ENCODE results near the gene RBMS1.

The RBMS1 gene

GRCh38 chr2:160469621-160470204 is 23.9 kb downstream of the RBMS1 start:
- H3K27ac ChIP-seq (ENCODE audit: low read length): peak overlapping the region; percentile 52
- H3K4me3 ChIP-seq (ENCODE audit: low read depth in 1 of 2, low read length in 2 of 2): peak overlapping the region in 1 of 2 donors; percentile 23
- H3K27me3 ChIP-seq (ENCODE audit: low read depth, low read length): no peaks in the 10 kb centered on the region
- H3K9me3 ChIP-seq (ENCODE audit: control insufficient read depth in 1 of 2, low read length in 2 of 2): no peaks in the 10 kb centered on the region
- no peaks in the 10 kb centered on the region for H3K36me3 ChIP-seq (ENCODE audit: control insufficient read depth in 1 of 2, insufficient read depth in 2 of 2, low read length in 2 of 2)
- peaks cover 6 to 39% of the 10 kb centered on the region in 2 donors for H3K4me1 ChIP-seq (ENCODE audit: control insufficient read depth in 1 of 2, insufficient read depth in 2 of 2, low read length in 2 of 2)

- Histone ChIP-seq H3K4me3 (ENCODE audit: low read depth in 1 of 2, low read length in 2 of 2) (peak overlapping the region in 1 of 2 donors; percentile 23), H3K36me3 (ENCODE audit: control insufficient read depth in 1 of 2, insufficient read depth in 2 of 2, low read length in 2 of 2) (no peaks in the 10 kb centered on the region), H3K4me1 (ENCODE audit: control insufficient read depth in 1 of 2, insufficient read depth in 2 of 2, low read length in 2 of 2) (peaks cover 6 to 41% of the 10 kb centered on the region in 2 donors), H3K27ac (ENCODE audit: low read length) (peak overlapping the region; percentile 52), H3K9me3 (ENCODE audit: control insufficient read depth in 1 of 2, low read length in 2 of 2) (no peaks in the 10 kb centered on the region), H3K27me3 (ENCODE audit: low read depth, low read length) (no peaks in the 10 kb centered on the region)
These were observed 24.4 kb downstream of the RBMS1 start for GRCh38 chr2:160469164-160469563.

- Histone ChIP-seq H3K9me3 (ENCODE audit: control insufficient read depth in 1 of 2, low read length in 2 of 2) (no peaks in the 10 kb centered on the region), H3K4me3 (ENCODE audit: low read depth in 1 of 2, low read length in 2 of 2) (no peak overlapping the region), H3K27ac (ENCODE audit: low read length) (no peak overlapping the region), H3K4me1 (ENCODE audit: control insufficient read depth in 1 of 2, insufficient read depth in 2 of 2, low read length in 2 of 2) (peaks cover 6 to 36% of the 10 kb centered on the region in 2 donors), H3K36me3 (ENCODE audit: control insufficient read depth in 1 of 2, insufficient read depth in 2 of 2, low read length in 2 of 2) (no peaks in the 10 kb centered on the region), H3K27me3 (ENCODE audit: low read depth, low read length) (no peaks in the 10 kb centered on the region)
These were observed 26.5 kb downstream of the RBMS1 start for GRCh38 chr2:160467086-160467485.

GRCh38 chr2:160465406-160465805 is 28.2 kb downstream of the RBMS1 start:
- no peaks in the 10 kb centered on the region for H3K36me3 ChIP-seq (ENCODE audit: control insufficient read depth in 1 of 2, insufficient read depth in 2 of 2, low read length in 2 of 2)
- no peak overlapping the region for H3K27ac ChIP-seq (ENCODE audit: low read length)
- H3K4me3 ChIP-seq (ENCODE audit: low read depth in 1 of 2, low read length in 2 of 2): no peak overlapping the region
- no peaks in the 10 kb centered on the region for H3K27me3 ChIP-seq (ENCODE audit: low read depth, low read length)
- H3K9me3 ChIP-seq (ENCODE audit: control insufficient read depth in 1 of 2, low read length in 2 of 2): no peaks in the 10 kb centered on the region
- peaks cover 6 to 36% of the 10 kb centered on the region in 2 donors for H3K4me1 ChIP-seq (ENCODE audit: control insufficient read depth in 1 of 2, insufficient read depth in 2 of 2, low read length in 2 of 2)

- H3K9me3 ChIP-seq (ENCODE audit: control insufficient read depth in 1 of 2, low read length in 2 of 2): no peaks in the 10 kb centered on the region
- H3K27ac ChIP-seq (ENCODE audit: low read length): no peak overlapping the region
- H3K27me3 ChIP-seq (ENCODE audit: low read depth, low read length): no peaks in the 10 kb centered on the region
- no peaks in the 10 kb centered on the region for H3K36me3 ChIP-seq (ENCODE audit: control insufficient read depth in 1 of 2, insufficient read depth in 2 of 2, low read length in 2 of 2)
- no peak overlapping the region for H3K4me3 ChIP-seq (ENCODE audit: low read depth in 1 of 2, low read length in 2 of 2)
- H3K4me1 ChIP-seq (ENCODE audit: control insufficient read depth in 1 of 2, insufficient read depth in 2 of 2, low read length in 2 of 2): peaks cover 6 to 35% of the 10 kb centered on the region in 2 donors
These were observed 28.6 kb downstream of the RBMS1 start for GRCh38 chr2:160465002-160465401.

GRCh38 chr2:160464017-160464416 is 29.6 kb downstream of the RBMS1 start:
- Histone ChIP-seq H3K9me3 (ENCODE audit: control insufficient read depth in 1 of 2, low read length in 2 of 2) (no peaks in the 10 kb centered on the region), H3K4me3 (ENCODE audit: low read depth in 1 of 2, low read length in 2 of 2) (no peak overlapping the region), H3K27me3 (ENCODE audit: low read depth, low read length) (no peaks in the 10 kb centered on the region), H3K27ac (ENCODE audit: low read length) (no peak overlapping the region), H3K36me3 (ENCODE audit: control insufficient read depth in 1 of 2, insufficient read depth in 2 of 2, low read length in 2 of 2) (no peaks in the 10 kb centered on the region), H3K4me1 (ENCODE audit: control insufficient read depth in 1 of 2, insufficient read depth in 2 of 2, low read length in 2 of 2) (peaks cover 0 to 26% of the 10 kb centered on the region in 2 donors)

GRCh38 chr2:160463245-160463644 is 30.4 kb downstream of the RBMS1 start:
- no peaks in the 10 kb centered on the region for H3K9me3 ChIP-seq (ENCODE audit: control insufficient read depth in 1 of 2, low read length in 2 of 2)
- H3K4me1 ChIP-seq (ENCODE audit: control insufficient read depth in 1 of 2, insufficient read depth in 2 of 2, low read length in 2 of 2): peaks cover 0 to 22% of the 10 kb centered on the region in 2 donors
- H3K4me3 ChIP-seq (ENCODE audit: low read depth in 1 of 2, low read length in 2 of 2): no peak overlapping the region
- H3K36me3 ChIP-seq (ENCODE audit: control insufficient read depth in 1 of 2, insufficient read depth in 2 of 2, low read length in 2 of 2): no peaks in the 10 kb centered on the region
- no peak overlapping the region for H3K27ac ChIP-seq (ENCODE audit: low read length)
- no peaks in the 10 kb centered on the region for H3K27me3 ChIP-seq (ENCODE audit: low read depth, low read length)

GRCh38 chr2:160460333-160460731 is 33.3 kb downstream of the RBMS1 start:
- H3K27ac ChIP-seq (ENCODE audit: low read length): no peak overlapping the region
- H3K4me3 ChIP-seq (ENCODE audit: low read depth in 1 of 2, low read length in 2 of 2): no peak overlapping the region
- no peaks in the 10 kb centered on the region for H3K27me3 ChIP-seq (ENCODE audit: low read depth, low read length)
- peaks cover 0 to 30% of the 10 kb centered on the region in 2 donors for H3K4me1 ChIP-seq (ENCODE audit: control insufficient read depth in 1 of 2, insufficient read depth in 2 of 2, low read length in 2 of 2)
- no peaks in the 10 kb centered on the region for H3K36me3 ChIP-seq (ENCODE audit: control insufficient read depth in 1 of 2, insufficient read depth in 2 of 2, low read length in 2 of 2)
- H3K9me3 ChIP-seq (ENCODE audit: control insufficient read depth in 1 of 2, low read length in 2 of 2): no peaks in the 10 kb centered on the region

GRCh38 chr2:160459538-160460332 is 33.9 kb downstream of the RBMS1 start:
- Histone ChIP-seq H3K4me3 (ENCODE audit: low read depth in 1 of 2, low read length in 2 of 2) (no peak overlapping the region), H3K4me1 (ENCODE audit: control insufficient read depth in 1 of 2, insufficient read depth in 2 of 2, low read length in 2 of 2) (peaks cover 0 to 29% of the 10 kb centered on the region in 2 donors), H3K9me3 (ENCODE audit: control insufficient read depth in 1 of 2, low read length in 2 of 2) (no peaks in the 10 kb centered on the region), H3K27ac (ENCODE audit: low read length) (no peak overlapping the region), H3K27me3 (ENCODE audit: low read depth, low read length) (no peaks in the 10 kb centered on the region), H3K36me3 (ENCODE audit: control insufficient read depth in 1 of 2, insufficient read depth in 2 of 2, low read length in 2 of 2) (no peaks in the 10 kb centered on the region)

- H3K27ac ChIP-seq (ENCODE audit: low read length): no peak overlapping the region
- H3K4me1 ChIP-seq (ENCODE audit: control insufficient read depth in 1 of 2, insufficient read depth in 2 of 2, low read length in 2 of 2): peaks cover 0 to 24% of the 10 kb centered on the region in 2 donors
- H3K4me3 ChIP-seq (ENCODE audit: low read depth in 1 of 2, low read length in 2 of 2): no peak overlapping the region
- no peaks in the 10 kb centered on the region for H3K9me3 ChIP-seq (ENCODE audit: control insufficient read depth in 1 of 2, low read length in 2 of 2)
- no peaks in the 10 kb centered on the region for H3K27me3 ChIP-seq (ENCODE audit: low read depth, low read length)
- no peaks in the 10 kb centered on the region for H3K36me3 ChIP-seq (ENCODE audit: control insufficient read depth in 1 of 2, insufficient read depth in 2 of 2, low read length in 2 of 2)
These were observed 34.7 kb downstream of the RBMS1 start for GRCh38 chr2:160458718-160459453.

GRCh38 chr2:160457588-160457987 is 36.0 kb downstream of the RBMS1 start:
- no peaks in the 10 kb centered on the region for H3K27me3 ChIP-seq (ENCODE audit: low read depth, low read length)
- H3K27ac ChIP-seq (ENCODE audit: low read length): no peak overlapping the region
- H3K4me1 ChIP-seq (ENCODE audit: control insufficient read depth in 1 of 2, insufficient read depth in 2 of 2, low read length in 2 of 2): peaks cover 0 to 19% of the 10 kb centered on the region in 2 donors
- no peak overlapping the region for H3K4me3 ChIP-seq (ENCODE audit: low read depth in 1 of 2, low read length in 2 of 2)
- H3K36me3 ChIP-seq (ENCODE audit: control insufficient read depth in 1 of 2, insufficient read depth in 2 of 2, low read length in 2 of 2): no peaks in the 10 kb centered on the region
- H3K9me3 ChIP-seq (ENCODE audit: control insufficient read depth in 1 of 2, low read length in 2 of 2): no peaks in the 10 kb centered on the region

All from muscle layer of duodenum (tissue), 2 donors.